H9 (cell line): ENCODE measurements around the gene IGF1R. TPM values are rescaled to one million over a fixed set of nuclear protein-coding genes. Genes with fewer than 3 reads are reported as not detected.

Experiments
- DNase-seq: peaks from one replicate; pipeline ENCODE4 v3.0.0-alpha.2; 2017
- H2AFZ ChIP-seq: one replicate; pipeline ENCODE4 v1.6.1; 2013; ENCODE audit warnings: mild to moderate bottlenecking, low read length, control low read depth, moderate library complexity
- H2AK5ac ChIP-seq: 2 replicates; pipeline ENCODE4 v1.6.1; 2013; ENCODE audit warnings: low read length, control low read depth, mixed read lengths; ENCODE audit not compliant: insufficient read length
- H2BK120ac ChIP-seq: one replicate; pipeline ENCODE4 v1.6.1; 2013; ENCODE audit warnings: low read depth, mild to moderate bottlenecking, low read length, control low read depth, inconsistent platforms; ENCODE audit not compliant: poor library complexity, severe bottlenecking
- H2BK12ac ChIP-seq: 2 replicates; pipeline ENCODE4 v1.6.1; 2013; ENCODE audit warnings: low read length, control low read depth, mixed read lengths, low read depth; ENCODE audit not compliant: insufficient read length
- H2BK15ac ChIP-seq: 2 replicates; pipeline ENCODE4 v1.6.1; 2013; ENCODE audit warnings: low read depth, low read length, control low read depth
- H2BK20ac ChIP-seq: one replicate; pipeline ENCODE4 v1.6.1; 2013; ENCODE audit warnings: low read depth, mild to moderate bottlenecking, low read length, control low read depth, inconsistent platforms; ENCODE audit not compliant: poor library complexity, severe bottlenecking
- H2BK5ac ChIP-seq: 2 replicates; pipeline ENCODE4 v1.6.1; 2013; ENCODE audit warnings: low read length, control low read depth, mixed read lengths; ENCODE audit not compliant: insufficient read length
- H3K14ac ChIP-seq: 2 replicates; pipeline ENCODE4 v1.6.1; 2013; ENCODE audit warnings: low read length, control low read depth; ENCODE audit not compliant: insufficient read depth
- H3K18ac ChIP-seq: 2 replicates; pipeline ENCODE4 v1.6.1; 2013; ENCODE audit warnings: low read depth, mild to moderate bottlenecking, mixed read lengths, low read length, control low read depth; ENCODE audit not compliant: insufficient read length
- H3K23ac ChIP-seq: 2 replicates; pipeline ENCODE4 v1.6.1; 2013; ENCODE audit warnings: low read length, control low read depth, mixed read lengths, low read depth; ENCODE audit not compliant: insufficient read length
- H3K23me2 ChIP-seq: 2 replicates; pipeline ENCODE4 v1.6.1; 2013; ENCODE audit warnings: low read depth, mild to moderate bottlenecking, mixed read lengths, low read length, control low read depth; ENCODE audit not compliant: insufficient read length, poor library complexity, severe bottlenecking
- H3K27ac ChIP-seq: 2 replicates; pipeline ENCODE4 v1.5.1; 2013; ENCODE audit warnings: low read length, control low read depth, mixed read lengths, low read depth; ENCODE audit not compliant: insufficient read length
- H3K27me3 ChIP-seq: 2 replicates; pipeline ENCODE4 v1.6.1; 2013; ENCODE audit warnings: low read length, control low read depth, inconsistent platforms; ENCODE audit not compliant: insufficient read depth
- H3K4ac ChIP-seq: 2 replicates; pipeline ENCODE4 v1.6.1; 2013; ENCODE audit warnings: low read depth, mild to moderate bottlenecking, control low read depth, inconsistent platforms, low read length, moderate library complexity
- H3K4me1 ChIP-seq: 2 replicates; pipeline ENCODE4 v1.6.1; 2013; ENCODE audit warnings: low read length, control low read depth, inconsistent platforms; ENCODE audit not compliant: insufficient read depth
- H3K4me2 ChIP-seq: 2 replicates; pipeline ENCODE4 v1.6.1; 2013; ENCODE audit warnings: low read length, control low read depth, mixed read lengths; ENCODE audit not compliant: insufficient read length, insufficient read depth
- H3K56ac ChIP-seq: 2 replicates; pipeline ENCODE4 v1.6.1; 2013; ENCODE audit warnings: low read depth, mild to moderate bottlenecking, mixed read lengths, low read length, control low read depth; ENCODE audit not compliant: insufficient read length
- H3K79me1 ChIP-seq: 2 replicates; pipeline ENCODE4 v1.6.1; 2013; ENCODE audit warnings: low read depth, mild to moderate bottlenecking, moderate library complexity, low read length, control low read depth, inconsistent platforms; ENCODE audit not compliant: insufficient read depth, poor library complexity, severe bottlenecking
- H3K79me2 ChIP-seq: 2 replicates; pipeline ENCODE4 v1.6.1; 2013; ENCODE audit warnings: low read length, control low read depth, inconsistent platforms; ENCODE audit not compliant: insufficient read depth
- H3K9ac ChIP-seq: 2 replicates; pipeline ENCODE4 v1.6.1; 2013; ENCODE audit warnings: low read length, control low read depth, mixed read lengths; ENCODE audit not compliant: insufficient read length; ENCODE audit errors: extremely low read depth
- H3K9me3 ChIP-seq: one replicate; pipeline ENCODE4 v1.6.1; 2013; ENCODE audit warnings: low read depth, low read length, inconsistent platforms; ENCODE audit not compliant: control insufficient read depth
- H3T11ph ChIP-seq: one replicate; pipeline ENCODE4 v1.6.1; 2013; ENCODE audit warnings: mild to moderate bottlenecking, low read length, control low read depth, inconsistent platforms
- H4K20me1 ChIP-seq: one replicate; pipeline ENCODE4 v1.6.1; 2013; ENCODE audit not compliant: control insufficient read depth, insufficient read length, insufficient read depth
- H4K5ac ChIP-seq: 2 replicates; pipeline ENCODE4 v1.6.1; 2013; ENCODE audit warnings: low read depth, mild to moderate bottlenecking, mixed read lengths, low read length, control low read depth; ENCODE audit not compliant: insufficient read length
- H4K8ac ChIP-seq: replicated peaks from 2 replicates; pipeline ENCODE4 v1.6.1; 2013; ENCODE audit warnings: low read length, control low read depth, mixed read lengths, low read depth; ENCODE audit not compliant: insufficient read length
- H4K91ac ChIP-seq: 2 replicates; pipeline ENCODE4 v1.6.1; 2013; ENCODE audit warnings: low read depth, mild to moderate bottlenecking, moderate library complexity, mixed read lengths, low read length, control low read depth; ENCODE audit not compliant: insufficient read length
- H3K27ac Mint-ChIP-seq, 3 experiments: 2 replicates in 2 of 3; 3 replicates in 1 of 3; pipeline ENCODE4 v1.8.0; 2020 to 2021; ENCODE audit warnings: mixed read lengths in 3 of 3, mild to moderate bottlenecking in 1 of 3, moderate library complexity in 1 of 3
- H3K27me3 Mint-ChIP-seq: 2 replicates; pipeline ENCODE4 v1.8.0; 2021; ENCODE audit warnings: low read depth, mild to moderate bottlenecking, moderate library complexity, mixed read lengths
- H3K36me3 Mint-ChIP-seq, 3 experiments: 2 replicates in 2 of 3; 3 replicates in 1 of 3; pipeline ENCODE4 v1.8.0; 2020 to 2021; ENCODE audit warnings: low read depth in 3 of 3, mixed read lengths in 3 of 3; ENCODE audit not compliant: insufficient read depth in 1 of 3
- H3K4me1 Mint-ChIP-seq, 2 experiments: 2 replicates each; pipeline ENCODE4 v1.8.0; 2020; ENCODE audit warnings: mixed read lengths in 2 of 2
- H3K4me3 Mint-ChIP-seq, 2 experiments: 2 replicates in 1 of 2; 3 replicates in 1 of 2; pipeline ENCODE4 v1.8.0; 2020 to 2021; ENCODE audit warnings: mild to moderate bottlenecking in 2 of 2, mixed read lengths in 2 of 2, moderate library complexity in 1 of 2
- H3K9me3 Mint-ChIP-seq, 2 experiments: 2 replicates in 1 of 2; 3 replicates in 1 of 2; pipeline ENCODE4 v1.8.0; 2020; ENCODE audit warnings: mild to moderate bottlenecking in 2 of 2, mixed read lengths in 2 of 2, moderate library complexity in 1 of 2
- WGBS: extraction: QIAGEN DNeasy Blood & Tissue Kit; methylation state at CpG from one replicate; pipeline ENCODE4 v1.1.7; 2013; ENCODE audit warnings: missing lambda C conversion rate, low lambda C conversion rate, mixed read lengths; ENCODE audit not compliant: insufficient read length; ENCODE audit errors: extremely low coverage; 5-methylcytosine and 5-hydroxymethylcytosine counted together
- total RNA-seq: library from RNA; stranded (reverse); gene quantifications from 2 replicates; pipeline ENCODE4 v1.2.1, GENCODE V29; 2021
- TF ChIP-seq, protein P1 (sequence below): fragments of 200-600 bp; sonication (generic); conservative IDR thresholded peaks from 3 replicates; pipeline ENCODE4 v1.8.0; 2021; ENCODE audit warnings: antibody characterized with exemption, mild to moderate bottlenecking

The IGF1R gene
- total RNA-seq, 1 experiment from 2014 or later: 70.0 TPM

DNA sequence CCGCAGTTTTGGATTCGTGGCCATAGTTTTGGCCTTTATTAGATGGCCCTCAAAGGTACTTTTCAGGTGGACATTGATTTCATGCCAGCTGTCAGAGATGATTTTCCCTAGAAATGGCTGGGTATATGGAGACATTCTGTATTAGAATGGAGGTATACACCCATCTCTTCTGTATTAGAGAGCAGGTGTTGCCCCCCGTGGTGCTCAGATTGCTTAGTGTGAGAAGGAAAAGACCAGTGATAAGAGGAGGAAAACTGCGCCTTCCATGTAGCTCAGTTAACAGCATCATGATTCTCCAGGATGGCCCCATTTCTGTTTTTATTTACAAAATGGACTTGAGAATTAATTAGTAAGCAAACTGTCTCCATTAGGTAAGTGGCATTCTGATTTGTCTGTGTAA lies 145.9 kb downstream of the IGF1R start:
- Histone ChIP-seq H4K20me1 (no peaks in the 10 kb centered on the region), H3K9ac (no peak overlapping the region), H2BK15ac (no peak overlapping the region), H3K9me3 (no peaks in the 10 kb centered on the region), H2BK12ac (no peak overlapping the region), H4K5ac (no peak overlapping the region), H3K23me2 (no peaks in the 10 kb centered on the region), H2BK5ac (no peak overlapping the region), H3K27me3 (no peaks in the 10 kb centered on the region), H3K79me2 (peaks cover 42% of the 10 kb centered on the region; the same call in 1 of the 2 replicates), H3K14ac (no peak overlapping the region), H3K4ac (no peak overlapping the region), H3T11ph (no peak overlapping the region), H2BK20ac (no peak overlapping the region), H4K8ac (no peak overlapping the region), H3K79me1 (peaks cover 8% of the 10 kb centered on the region), H3K56ac (no peak overlapping the region), H3K4me2 (no peak overlapping the region), H4K91ac (no peak overlapping the region), H3K27ac (no peak overlapping the region), H3K23ac (no peak overlapping the region), H2BK120ac (no peak overlapping the region), H2AFZ (no peak overlapping the region), H3K4me1 (peaks cover 17% of the 10 kb centered on the region; the same call in 1 of the 2 replicates), H2AK5ac (no peak overlapping the region), H3K18ac (no peak overlapping the region)
- no peaks in the 10 kb centered on the region for H3K9me3 Mint-ChIP-seq
- no CpG with 5 or more reads among the region's 4 CpGs for WGBS
- H3K27me3 Mint-ChIP-seq: peaks cover 1% of the 10 kb centered on the region; the same call in 1 of the 2 replicates
- H3K4me3 Mint-ChIP-seq: no peak overlapping the region
- H3K36me3 Mint-ChIP-seq: no peaks in the 10 kb centered on the region
- H3K4me1 Mint-ChIP-seq: peaks cover 89 to 91% of the 10 kb centered on the region in 2 experiments
- DNase-seq: no peak
- TF ChIP-seq, protein P1, sequence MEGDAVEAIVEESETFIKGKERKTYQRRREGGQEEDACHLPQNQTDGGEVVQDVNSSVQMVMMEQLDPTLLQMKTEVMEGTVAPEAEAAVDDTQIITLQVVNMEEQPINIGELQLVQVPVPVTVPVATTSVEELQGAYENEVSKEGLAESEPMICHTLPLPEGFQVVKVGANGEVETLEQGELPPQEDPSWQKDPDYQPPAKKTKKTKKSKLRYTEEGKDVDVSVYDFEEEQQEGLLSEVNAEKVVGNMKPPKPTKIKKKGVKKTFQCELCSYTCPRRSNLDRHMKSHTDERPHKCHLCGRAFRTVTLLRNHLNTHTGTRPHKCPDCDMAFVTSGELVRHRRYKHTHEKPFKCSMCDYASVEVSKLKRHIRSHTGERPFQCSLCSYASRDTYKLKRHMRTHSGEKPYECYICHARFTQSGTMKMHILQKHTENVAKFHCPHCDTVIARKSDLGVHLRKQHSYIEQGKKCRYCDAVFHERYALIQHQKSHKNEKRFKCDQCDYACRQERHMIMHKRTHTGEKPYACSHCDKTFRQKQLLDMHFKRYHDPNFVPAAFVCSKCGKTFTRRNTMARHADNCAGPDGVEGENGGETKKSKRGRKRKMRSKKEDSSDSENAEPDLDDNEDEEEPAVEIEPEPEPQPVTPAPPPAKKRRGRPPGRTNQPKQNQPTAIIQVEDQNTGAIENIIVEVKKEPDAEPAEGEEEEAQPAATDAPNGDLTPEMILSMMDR: no peak
- no peak overlapping the region for H3K27ac Mint-ChIP-seq
